HepG2 (cell line): ENCODE data around the gene MINAR2. TPM values are rescaled to one million over a fixed set of nuclear protein-coding genes. Genes with fewer than 3 reads are reported as not detected.

Source experiments
- ATAC-seq: fragments of 200-7000 bp; cut with Tn5 transposase; 3 replicates; pipeline ENCODE4 v1.9.1; 2020; ENCODE audit warnings: mild to moderate bottlenecking, moderate library complexity
- BruUV-seq: library from RNA; stranded (reverse); fragments of 400-500 nt; replicated peaks from 2 replicates; lab custom pipeline; 2021; lab: Mats Ljungman, UMichigan
- CTCF ChIA-PET: fragments of 300-600 bp; formaldehyde crosslinking; extraction: SDS; loops from one replicate; lab custom pipeline; 2021; ENCODE audit warnings: low total read pairs, inconsistent platforms, low intra/inter-chr PET ratio; lab: Yijun Ruan, JAX
- POLR2A ChIA-PET: fragments of 350-600 bp; sonication (Branson Sonifier 250); formaldehyde crosslinking; loops from one replicate; lab custom pipeline; 2020; ENCODE audit warnings: antibody characterized with exemption, inconsistent platforms; lab: Yijun Ruan, JAX
- DNase-seq: peaks from one replicate; pipeline ENCODE4 v3.0.0-alpha.2; 2015; ENCODE audit warnings: low spot score
- FAIRE-seq: peaks from 3 replicates; lab custom pipeline; 2011; peaks lifted over from hg19 to GRCh38; lab: Jason Lieb, UNC
- H2AFZ ChIP-seq: one replicate; pipeline ENCODE4 v1.6.1; 2011; ENCODE audit warnings: low read length, inconsistent platforms
- H3K27ac ChIP-seq: fragments of 300-600 bp; 3 replicates; pipeline ENCODE4 v1.8.0; 2011; ENCODE audit warnings: mixed run types, mild to moderate bottlenecking, mixed read lengths, low read length, inconsistent platforms; ENCODE audit not compliant: insufficient read depth; ENCODE audit errors: extremely low read length
- H3K27me3 ChIP-seq, 2 experiments: fragments of 200-600 bp in 1 of 2; 2 replicates in 1 of 2; 3 replicates in 1 of 2; pipeline versions ENCODE4 v1.6.0 to v1.8.0; 2011; ENCODE audit warnings: low read length in 2 of 2, mild to moderate bottlenecking in 2 of 2, moderate library complexity in 2 of 2, inconsistent platforms in 1 of 2; ENCODE audit not compliant: insufficient read depth in 2 of 2, control insufficient read depth in 1 of 2
- H3K36me3 ChIP-seq, 2 experiments: fragments of 200-600 bp in 1 of 2; replicated peaks in 1 of 2; 2 replicates in 1 of 2; 3 replicates in 1 of 2; pipeline versions ENCODE4 v1.5.1 to v1.8.0; 2011; ENCODE audit warnings: low read length in 2 of 2, inconsistent platforms in 1 of 2; ENCODE audit not compliant: insufficient read depth in 2 of 2, control insufficient read depth in 1 of 2
- H3K4me1 ChIP-seq: 2 replicates; pipeline ENCODE4 v1.5.1; 2012; ENCODE audit warnings: low read length, inconsistent platforms; ENCODE audit not compliant: insufficient read depth
- H3K4me2 ChIP-seq: 2 replicates; pipeline ENCODE4 v1.6.0; 2011; ENCODE audit warnings: low read depth, low read length, inconsistent platforms
- H3K4me3 ChIP-seq, 3 experiments: fragments of 200-600 bp in 1 of 3; sonication (generic), shearing (Covaris generic) in 1 of 3; replicated peaks in 1 of 3; 2 replicates each; pipeline ENCODE4 v1.5.1; 2011 to 2016; ENCODE audit warnings: low read length in 3 of 3, inconsistent platforms in 2 of 3, low read depth in 2 of 3, mild to moderate bottlenecking in 2 of 3, control low read depth in 1 of 3, mixed read lengths in 1 of 3; ENCODE audit not compliant: insufficient read depth in 1 of 3
- H3K79me2 ChIP-seq: one replicate; pipeline ENCODE4 v1.6.1; 2011; ENCODE audit warnings: low read length, inconsistent platforms; ENCODE audit not compliant: insufficient read depth
- H3K9ac ChIP-seq: 2 replicates; pipeline ENCODE4 v1.6.0; 2011; ENCODE audit warnings: mild to moderate bottlenecking, low read depth, low read length, inconsistent platforms; ENCODE audit not compliant: insufficient read depth
- H3K9me3 ChIP-seq: 2 replicates; pipeline ENCODE4 v1.5.1; 2012; ENCODE audit warnings: mild to moderate bottlenecking, low read length
- H4K20me1 ChIP-seq: 2 replicates; pipeline ENCODE4 v1.6.0; 2011; ENCODE audit warnings: inconsistent platforms, mild to moderate bottlenecking, low read length, moderate library complexity; ENCODE audit not compliant: insufficient read depth
- HOXA5 ChIP-seq: sonication (generic); formaldehyde crosslinking; IDR thresholded peaks from 2 replicates; pipeline ENCODE4 v1.4.0; 2020; ENCODE audit warnings: missing genetic modification reagents
- TAF1 ChIP-seq: sonication (generic); formaldehyde crosslinking; IDR thresholded peaks from 2 replicates; pipeline ENCODE4 v1.4.0; 2020; ENCODE audit warnings: missing genetic modification reagents
- ZBTB20 ChIP-seq: sonication (generic); formaldehyde crosslinking; IDR thresholded peaks from 2 replicates; pipeline ENCODE4 v1.8.1; 2023; ENCODE audit warnings: missing genetic modification reagents, low read depth, mild to moderate bottlenecking, borderline replicate concordance
- ZEB1 ChIP-seq: IDR thresholded peaks from 2 replicates; pipeline ENCODE4 v1.6.1; 2012; ENCODE audit warnings: mild to moderate bottlenecking, low read depth, inconsistent platforms; ENCODE audit not compliant: insufficient replicate concordance
- ZNF124 ChIP-seq: sonication (generic); formaldehyde crosslinking; IDR thresholded peaks from 2 replicates; pipeline ENCODE4 v1.4.0; 2020; ENCODE audit warnings: missing genetic modification reagents
- ZNF136 ChIP-seq: sonication (generic); formaldehyde crosslinking; IDR thresholded peaks from 2 replicates; pipeline ENCODE4 v1.8.1; 2022; ENCODE audit warnings: low read depth, mild to moderate bottlenecking, moderate library complexity, missing genetic modification reagents
- ZNF280B ChIP-seq: sonication (generic); formaldehyde crosslinking; IDR thresholded peaks from 2 replicates; pipeline ENCODE4 v1.5.0; 2020; ENCODE audit warnings: missing genetic modification reagents, mild to moderate bottlenecking, borderline replicate concordance
- ZNF431 ChIP-seq: sonication (generic); formaldehyde crosslinking; IDR thresholded peaks from 2 replicates; pipeline ENCODE4 v1.9.0; 2022; ENCODE audit warnings: missing genetic modification reagents, low read depth, mild to moderate bottlenecking, borderline replicate concordance
- ZNF556 ChIP-seq: sonication (generic); formaldehyde crosslinking; IDR thresholded peaks from 2 replicates; pipeline ENCODE4 v1.4.0; 2020; ENCODE audit warnings: mild to moderate bottlenecking, missing genetic modification reagents, borderline replicate concordance
- ZNF577 ChIP-seq: sonication (generic); formaldehyde crosslinking; IDR thresholded peaks from 2 replicates; pipeline ENCODE4 v1.4.0; 2020; ENCODE audit warnings: mild to moderate bottlenecking, low read depth, missing genetic modification reagents, borderline replicate concordance
- ZNF816 ChIP-seq: sonication (generic); formaldehyde crosslinking; IDR thresholded peaks from 2 replicates; pipeline ENCODE4 v1.8.0; 2022; ENCODE audit warnings: missing genetic modification reagents, mild to moderate bottlenecking, borderline replicate concordance
- WGBS: methylation state at CpG from one replicate; pipeline ENCODE4 v1.1.6; 2017; ENCODE audit warnings: low lambda C conversion rate; 5-methylcytosine and 5-hydroxymethylcytosine counted together
- in situ Hi-C: cut with HindIII; loops from 2 replicates; pipeline ENCODE4 v1.10.0; 2017; ENCODE audit warnings: low pct_unique_long_range_greater_than_20kb; ENCODE audit not compliant: extremely low pct_ligation_motif_present
- intact Hi-C: fragments of 100-400 bp; cut with micrococcal nuclease; formaldehyde crosslinking; loops from one replicate; pipeline ENCODE4 v1.10.0; 2022; ENCODE audit not compliant: unreplicated experiment
- polyA plus RNA-seq, 8 experiments: library from polyadenylated mRNA; depleted of rRNA in 3 of 8; stranded (reverse) in 7 of 8; unstranded in 1 of 8; fragments of >200 nt; fragmentation: Illumina TruSeq in 4 of 8; extraction: Trizol in 4 of 8; gene quantifications; 2 replicates each; pipeline versions ENCODE4 v1.2.1 to v1.2.3, GENCODE V29; 2011 to 2016; ENCODE audit warnings: low read depth in 4 of 8, missing spikeins in 1 of 8, mixed read lengths in 1 of 8; ENCODE audit not compliant: insufficient read depth in 1 of 8
- total RNA-seq, 5 experiments: library from RNA; depleted of rRNA; stranded (reverse); fragments of >200 nt; fragmentation: Illumina TruSeq; extraction: Trizol; gene quantifications; 2 replicates each; pipeline ENCODE4 v1.2.3, GENCODE V29; 2016; ENCODE audit warnings: low read depth in 1 of 5
- TF ChIP-seq, protein P1 (sequence below): sonication (generic); formaldehyde crosslinking; IDR thresholded peaks from 2 replicates; pipeline ENCODE4 v1.9.0; 2022; ENCODE audit warnings: missing genetic modification reagents, mild to moderate bottlenecking, borderline replicate concordance
- TF ChIP-seq, protein P2 (sequence below): IDR thresholded peaks from 2 replicates; pipeline ENCODE4 v1.6.1; 2012; ENCODE audit warnings: inconsistent platforms
- TF ChIP-seq, protein P3 (sequence below): sonication (generic); formaldehyde crosslinking; conservative IDR thresholded peaks from 2 replicates; pipeline ENCODE4 v1.8.1; 2023; ENCODE audit warnings: missing genetic modification reagents
- TF ChIP-seq, protein P4 (sequence below): sonication (generic); formaldehyde crosslinking; IDR thresholded peaks from 2 replicates; pipeline ENCODE4 v1.4.0; 2020; ENCODE audit warnings: missing genetic modification reagents

MINAR2 gene
- total and polyA plus RNA-seq, 2 of the 13 experiments (the other 11 are each of a cell fraction or from before 2014, with no cell fraction given) = not detected

DNA sequence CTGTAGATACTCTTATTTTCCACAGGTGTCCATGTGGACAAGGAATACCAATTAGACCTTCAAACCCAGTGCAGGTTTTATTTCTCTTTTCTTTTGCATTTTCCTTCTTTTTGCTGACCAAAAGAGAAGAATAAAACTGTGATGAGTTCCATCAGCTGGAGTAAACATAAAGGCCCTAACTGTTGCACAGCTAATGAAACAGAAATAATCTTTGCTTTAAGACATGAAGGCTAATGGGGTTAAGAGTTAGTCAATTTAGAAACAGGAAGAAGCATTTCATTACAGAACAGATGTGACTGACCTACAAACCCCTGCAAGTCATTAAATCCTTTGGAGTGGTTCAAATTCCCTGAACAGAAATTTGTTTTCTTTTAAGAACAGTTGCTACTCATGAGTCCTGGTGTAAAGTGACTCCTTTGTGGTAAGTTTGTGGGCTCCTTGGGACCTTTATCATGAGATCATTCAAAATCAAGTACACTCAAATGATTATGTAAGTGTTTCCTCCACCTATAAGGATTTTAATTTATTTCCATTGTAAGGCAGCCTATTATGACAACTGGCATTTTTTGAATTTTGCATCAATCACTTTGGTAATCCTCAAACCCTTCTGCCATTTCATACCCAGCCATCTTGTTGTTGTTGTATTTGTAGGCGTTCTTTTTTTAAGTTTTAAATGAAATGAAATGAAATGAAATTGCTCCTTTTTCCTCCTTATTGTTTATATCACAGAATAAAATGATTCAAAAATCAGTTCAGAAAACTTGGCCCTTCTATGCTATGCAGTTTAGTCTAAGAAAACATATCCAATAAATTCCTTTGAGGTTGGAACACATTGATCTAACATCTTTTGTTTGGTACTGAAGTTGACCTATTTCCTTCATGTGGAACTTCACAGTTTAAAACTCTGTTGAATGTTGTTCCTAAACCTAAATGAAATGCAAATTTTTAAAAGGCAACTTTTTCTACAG lies 1.3 kb downstream of the MINAR2 start (continued):
- TF ChIP-seq, protein P1, sequence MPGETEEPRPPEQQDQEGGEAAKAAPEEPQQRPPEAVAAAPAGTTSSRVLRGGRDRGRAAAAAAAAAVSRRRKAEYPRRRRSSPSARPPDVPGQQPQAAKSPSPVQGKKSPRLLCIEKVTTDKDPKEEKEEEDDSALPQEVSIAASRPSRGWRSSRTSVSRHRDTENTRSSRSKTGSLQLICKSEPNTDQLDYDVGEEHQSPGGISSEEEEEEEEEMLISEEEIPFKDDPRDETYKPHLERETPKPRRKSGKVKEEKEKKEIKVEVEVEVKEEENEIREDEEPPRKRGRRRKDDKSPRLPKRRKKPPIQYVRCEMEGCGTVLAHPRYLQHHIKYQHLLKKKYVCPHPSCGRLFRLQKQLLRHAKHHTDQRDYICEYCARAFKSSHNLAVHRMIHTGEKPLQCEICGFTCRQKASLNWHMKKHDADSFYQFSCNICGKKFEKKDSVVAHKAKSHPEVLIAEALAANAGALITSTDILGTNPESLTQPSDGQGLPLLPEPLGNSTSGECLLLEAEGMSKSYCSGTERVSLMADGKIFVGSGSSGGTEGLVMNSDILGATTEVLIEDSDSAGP (CRISPR knock-in tag) = no peak

- BruUV-seq = no TSS peak
- intact Hi-C loops = no loop called here
- TF ChIP-seq ZNF431 (no peak), ZNF816 (CRISPR knock-in tag) (no peak), TAF1 (CRISPR knock-in tag) (no peak), ZNF124 (CRISPR knock-in tag) (no peak), ZEB1 (no peak), ZNF556 (CRISPR knock-in tag) (no peak), ZNF577 (CRISPR knock-in tag) (no peak), HOXA5 (no peak), ZNF136 (no peak), ZNF280B (CRISPR knock-in tag) (no peak), ZBTB20 (no peak)
- TF ChIP-seq, protein P2, sequence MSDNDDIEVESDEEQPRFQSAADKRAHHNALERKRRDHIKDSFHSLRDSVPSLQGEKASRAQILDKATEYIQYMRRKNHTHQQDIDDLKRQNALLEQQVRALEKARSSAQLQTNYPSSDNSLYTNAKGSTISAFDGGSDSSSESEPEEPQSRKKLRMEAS = no peak
- TF ChIP-seq, protein P3, sequence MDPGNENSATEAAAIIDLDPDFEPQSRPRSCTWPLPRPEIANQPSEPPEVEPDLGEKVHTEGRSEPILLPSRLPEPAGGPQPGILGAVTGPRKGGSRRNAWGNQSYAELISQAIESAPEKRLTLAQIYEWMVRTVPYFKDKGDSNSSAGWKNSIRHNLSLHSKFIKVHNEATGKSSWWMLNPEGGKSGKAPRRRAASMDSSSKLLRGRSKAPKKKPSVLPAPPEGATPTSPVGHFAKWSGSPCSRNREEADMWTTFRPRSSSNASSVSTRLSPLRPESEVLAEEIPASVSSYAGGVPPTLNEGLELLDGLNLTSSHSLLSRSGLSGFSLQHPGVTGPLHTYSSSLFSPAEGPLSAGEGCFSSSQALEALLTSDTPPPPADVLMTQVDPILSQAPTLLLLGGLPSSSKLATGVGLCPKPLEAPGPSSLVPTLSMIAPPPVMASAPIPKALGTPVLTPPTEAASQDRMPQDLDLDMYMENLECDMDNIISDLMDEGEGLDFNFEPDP (CRISPR knock-in tag) = no peak
- TF ChIP-seq, protein P4, sequence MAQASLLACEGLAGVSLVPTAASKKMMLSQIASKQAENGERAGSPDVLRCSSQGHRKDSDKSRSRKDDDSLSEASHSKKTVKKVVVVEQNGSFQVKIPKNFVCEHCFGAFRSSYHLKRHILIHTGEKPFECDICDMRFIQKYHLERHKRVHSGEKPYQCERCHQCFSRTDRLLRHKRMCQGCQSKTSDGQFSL (CRISPR knock-in tag) = no peak
Measured at GRCh38 chr5:129760636-129761325, 12.9 kb downstream of the MINAR2 start.

More at GRCh38 chr5:129760636-129761325, 12.9 kb downstream of the MINAR2 start:
- FAIRE-seq = no peak
- Histone ChIP-seq H3K4me1 (no peaks in the 10 kb centered on the region), H3K9ac (no peak overlapping the region), H3K36me3 (no peaks in the 10 kb centered on the region), H3K4me3 (no peak overlapping the region), H3K27me3 (no peaks in the 10 kb centered on the region), H2AFZ (no peak overlapping the region), H3K79me2 (no peaks in the 10 kb centered on the region), H4K20me1 (no peaks in the 10 kb centered on the region), H3K27ac (no peak overlapping the region), H3K4me2 (no peak overlapping the region), H3K9me3 (no peaks in the 10 kb centered on the region)
- in situ Hi-C loops = loop anchor here (10.0 kb wide), 2 partner anchors 96 to 1546 kb away; no protein-coding TSS in a partner anchor
- 6% methylated on average over 1 of the region's 1 CpG for WGBS
- no peak for DNase-seq
- CTCF ChIA-PET = no interaction called here
- ATAC-seq = no peak
- POLR2A ChIA-PET = no interaction called here
